ENCODE measurements around the gene KCNG2.

DNA sequence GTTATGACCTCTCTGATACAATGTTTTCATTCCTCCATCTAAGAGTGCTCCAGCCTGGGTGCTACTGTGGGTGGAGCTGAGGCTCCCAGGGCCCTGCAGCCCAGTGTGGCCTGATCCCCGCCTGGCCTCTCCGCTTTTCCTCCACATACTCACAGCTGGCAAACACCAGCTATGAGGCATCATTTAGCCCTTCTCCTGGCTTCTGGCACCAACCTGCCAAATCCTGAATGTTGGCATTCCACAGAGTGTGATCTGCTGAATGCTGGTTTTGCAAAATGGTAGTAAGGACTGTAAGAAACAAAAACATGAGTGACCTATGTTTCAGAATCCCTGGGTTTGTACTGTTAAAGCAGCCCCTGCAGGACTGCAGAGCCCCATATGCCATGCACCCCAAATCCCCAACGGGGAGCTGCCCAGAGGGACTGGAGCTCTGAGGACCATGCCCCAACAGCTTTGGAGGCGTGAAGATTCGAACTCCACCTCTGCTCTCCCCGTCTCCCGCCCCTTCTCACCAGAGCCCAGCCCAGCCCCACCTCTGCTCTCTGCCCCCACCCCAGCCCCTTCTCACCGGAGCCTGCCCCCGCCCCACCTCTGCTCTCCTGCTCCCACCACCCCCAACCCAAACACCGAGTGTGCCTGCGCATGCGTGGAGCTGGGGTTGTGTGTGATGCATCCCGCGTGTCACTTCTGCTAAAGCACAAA, 149.5 kb downstream of the KCNG2 start:
- TF ChIP-seq, protein P1, sequence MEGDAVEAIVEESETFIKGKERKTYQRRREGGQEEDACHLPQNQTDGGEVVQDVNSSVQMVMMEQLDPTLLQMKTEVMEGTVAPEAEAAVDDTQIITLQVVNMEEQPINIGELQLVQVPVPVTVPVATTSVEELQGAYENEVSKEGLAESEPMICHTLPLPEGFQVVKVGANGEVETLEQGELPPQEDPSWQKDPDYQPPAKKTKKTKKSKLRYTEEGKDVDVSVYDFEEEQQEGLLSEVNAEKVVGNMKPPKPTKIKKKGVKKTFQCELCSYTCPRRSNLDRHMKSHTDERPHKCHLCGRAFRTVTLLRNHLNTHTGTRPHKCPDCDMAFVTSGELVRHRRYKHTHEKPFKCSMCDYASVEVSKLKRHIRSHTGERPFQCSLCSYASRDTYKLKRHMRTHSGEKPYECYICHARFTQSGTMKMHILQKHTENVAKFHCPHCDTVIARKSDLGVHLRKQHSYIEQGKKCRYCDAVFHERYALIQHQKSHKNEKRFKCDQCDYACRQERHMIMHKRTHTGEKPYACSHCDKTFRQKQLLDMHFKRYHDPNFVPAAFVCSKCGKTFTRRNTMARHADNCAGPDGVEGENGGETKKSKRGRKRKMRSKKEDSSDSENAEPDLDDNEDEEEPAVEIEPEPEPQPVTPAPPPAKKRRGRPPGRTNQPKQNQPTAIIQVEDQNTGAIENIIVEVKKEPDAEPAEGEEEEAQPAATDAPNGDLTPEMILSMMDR (IDR thresholded peaks at IDR 0.05; ENCODE audit: low read length), result no peak
- no peak for TF ChIP-seq EZH2 (IDR thresholded peaks at IDR 0.05; ENCODE audit: borderline replicate concordance, low read length)
